Skeletal muscle satellite cell (primary cell): Measurements from ENCODE around the gene PRXL2C. TPM values are rescaled to one million over a fixed set of nuclear protein-coding genes. Genes with fewer than 3 reads are reported as not detected.
A peak's percentile ranks its signal among the peaks of the same experiment; 100 is the strongest.
"Not testable (repeated sequence)": the region's sequence is repeated elsewhere in the genome, so short reads cannot be mapped to it uniquely, and the experiment has no call there.

Experiments
- H3K27me3 ChIP-seq: 2 replicates; pipeline ENCODE4 v1.7.0; 2013; ENCODE audit warnings: low read length; ENCODE audit not compliant: control insufficient read depth, insufficient read depth
- H3K36me3 ChIP-seq: 2 replicates; pipeline ENCODE4 v1.7.0; 2013; ENCODE audit warnings: mild to moderate bottlenecking, control low read depth, low read length; ENCODE audit not compliant: insufficient read depth
- H3K4me1 ChIP-seq: 2 replicates; pipeline ENCODE4 v1.7.0; 2013; ENCODE audit warnings: low read length; ENCODE audit not compliant: control insufficient read depth, insufficient read depth
- H3K4me2 ChIP-seq: 2 replicates; pipeline ENCODE4 v1.7.0; 2013; ENCODE audit warnings: mild to moderate bottlenecking, low read length
- H3K4me3 ChIP-seq: 2 replicates; pipeline ENCODE4 v1.7.0; 2013; ENCODE audit warnings: low read length
- H3K9ac ChIP-seq: 2 replicates; pipeline ENCODE4 v1.7.0; 2013; ENCODE audit warnings: mild to moderate bottlenecking, low read depth, low read length, moderate library complexity
- H3K9me3 ChIP-seq: replicated peaks from 2 replicates; pipeline ENCODE4 v1.7.0; 2013; ENCODE audit warnings: mild to moderate bottlenecking, control low read depth, low read length
- total RNA-seq: library from RNA; depleted of rRNA; stranded (reverse); fragments of >200 nt; gene quantifications from 2 replicates; pipeline ENCODE4 v1.2.3, GENCODE V29; 2012; rRNA removed

Gene PRXL2C, protein sequence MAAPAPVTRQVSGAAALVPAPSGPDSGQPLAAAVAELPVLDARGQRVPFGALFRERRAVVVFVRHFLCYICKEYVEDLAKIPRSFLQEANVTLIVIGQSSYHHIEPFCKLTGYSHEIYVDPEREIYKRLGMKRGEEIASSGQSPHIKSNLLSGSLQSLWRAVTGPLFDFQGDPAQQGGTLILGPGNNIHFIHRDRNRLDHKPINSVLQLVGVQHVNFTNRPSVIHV
- total RNA-seq = 18.0 and 18.1 TPM in 2 replicates

DNA sequence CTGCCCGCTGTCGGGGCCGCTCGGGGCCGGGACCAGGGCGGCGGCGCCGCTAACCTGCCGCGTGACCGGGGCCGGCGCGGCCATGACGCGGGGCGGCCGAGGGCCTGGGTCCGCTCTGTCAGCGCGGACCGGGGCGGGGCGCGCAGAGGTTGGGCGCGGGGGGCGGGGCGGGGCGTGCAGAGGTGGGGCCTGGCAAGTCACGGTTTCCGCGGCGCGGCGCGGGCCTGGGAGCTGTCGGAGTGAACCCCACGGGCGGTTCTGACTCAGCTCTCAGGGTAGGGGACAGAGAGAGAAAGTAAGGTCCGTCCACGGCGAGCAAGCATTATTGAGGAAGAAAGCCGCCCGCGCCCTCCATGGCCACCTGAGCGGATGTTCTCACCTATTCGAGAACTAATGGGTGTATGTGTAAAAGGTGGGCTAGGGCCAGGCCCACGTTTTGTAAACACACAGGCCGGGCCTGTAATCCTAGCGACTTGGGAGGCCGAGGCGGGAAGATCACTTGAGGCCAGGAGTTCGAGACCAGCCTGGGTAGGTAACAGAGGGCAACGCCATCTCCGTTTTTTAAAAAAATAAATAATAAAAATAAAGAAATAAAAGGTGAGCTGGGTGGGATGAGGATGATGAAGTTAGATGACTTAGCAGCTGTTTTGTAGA, at the start of gene PRXL2C:
Gene PRXL2C, minus strand, starts transcription at position 120 of the 654 bp plus-strand sequence. Its CDS starts 36 bp downstream, at position 84.
- H3K36me3 ChIP-seq = peaks cover 12% of the 10 kb centered on the region
- H3K27me3 ChIP-seq = no peaks in the 10 kb centered on the region
- peak within 1 kb of the TSS; percentile 79 for H3K4me3 ChIP-seq
- H3K4me1 ChIP-seq = peaks cover 4% of the 10 kb centered on the region
- H3K9ac ChIP-seq = peak within 1 kb of the TSS; percentile 87
- no peaks in the 10 kb centered on the region for H3K9me3 ChIP-seq
- H3K4me2 ChIP-seq = peak within 1 kb of the TSS; percentile 91

DNA sequence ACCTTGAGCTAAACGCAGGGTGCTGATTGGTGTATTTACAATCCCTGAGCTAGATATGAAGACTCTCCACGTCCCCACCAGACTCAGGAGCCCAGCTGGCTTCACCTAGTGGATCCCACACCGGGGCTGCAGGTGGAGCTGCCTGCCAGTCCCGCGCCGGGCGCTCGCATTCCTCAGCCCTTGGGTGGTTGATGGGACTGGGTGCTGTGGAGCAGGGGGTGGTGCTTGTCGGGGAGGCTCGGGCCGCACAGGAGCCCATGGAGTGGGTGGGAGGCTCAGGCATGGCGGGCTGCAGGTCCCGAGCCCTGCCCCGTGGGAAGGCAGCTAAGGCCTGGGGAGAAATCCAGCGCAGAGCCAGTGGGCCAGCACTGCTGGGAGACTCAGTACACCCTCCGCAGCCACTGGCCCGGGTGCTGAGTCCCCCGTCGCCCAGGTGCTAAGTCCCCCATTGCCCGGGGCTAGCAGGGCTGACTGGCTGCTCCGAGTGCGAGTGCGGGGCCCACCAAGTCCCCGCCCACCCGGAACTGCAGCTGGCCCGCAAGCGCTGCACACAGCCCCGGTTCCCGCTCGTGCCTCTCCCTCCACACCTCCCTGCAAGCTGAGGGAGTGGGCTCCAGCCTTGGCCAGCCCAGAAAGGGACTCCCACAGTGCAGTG, 45.7 kb upstream of the PRXL2C start:
- not testable (repeated sequence) for H3K27me3 ChIP-seq, H3K4me3 ChIP-seq, H3K9ac ChIP-seq, H3K9me3 ChIP-seq, H3K4me2 ChIP-seq, H3K36me3 ChIP-seq, H3K4me1 ChIP-seq

DNA sequence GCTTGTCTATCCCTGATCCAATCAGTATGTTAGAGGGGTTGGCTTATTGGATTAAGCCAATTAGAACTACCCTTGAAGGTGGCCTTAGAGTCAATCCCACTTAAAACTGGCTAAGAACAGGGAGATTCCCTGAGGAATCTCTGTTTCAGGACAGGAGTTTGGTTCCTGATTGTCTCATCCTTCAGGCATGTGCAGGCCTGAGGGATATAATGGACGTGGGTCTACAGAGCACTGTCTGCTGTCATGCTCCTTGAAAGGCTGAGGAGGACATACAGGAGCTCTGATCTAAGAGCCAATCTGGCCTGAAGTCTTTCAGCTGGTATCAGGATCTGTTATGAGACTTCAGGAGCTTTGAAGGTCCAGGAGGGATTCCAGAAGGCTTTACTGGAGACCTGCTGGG, 36.2 kb upstream of the PRXL2C start:
- Histone ChIP-seq H3K4me1 (peaks cover 5% of the 10 kb centered on the region), H3K27me3 (peaks cover 10% of the 10 kb centered on the region), H3K36me3 (no peaks in the 10 kb centered on the region), H3K9me3 (no peaks in the 10 kb centered on the region), H3K4me3 (no peak overlapping the region), H3K4me2 (no peak overlapping the region), H3K9ac (no peak overlapping the region)

DNA sequence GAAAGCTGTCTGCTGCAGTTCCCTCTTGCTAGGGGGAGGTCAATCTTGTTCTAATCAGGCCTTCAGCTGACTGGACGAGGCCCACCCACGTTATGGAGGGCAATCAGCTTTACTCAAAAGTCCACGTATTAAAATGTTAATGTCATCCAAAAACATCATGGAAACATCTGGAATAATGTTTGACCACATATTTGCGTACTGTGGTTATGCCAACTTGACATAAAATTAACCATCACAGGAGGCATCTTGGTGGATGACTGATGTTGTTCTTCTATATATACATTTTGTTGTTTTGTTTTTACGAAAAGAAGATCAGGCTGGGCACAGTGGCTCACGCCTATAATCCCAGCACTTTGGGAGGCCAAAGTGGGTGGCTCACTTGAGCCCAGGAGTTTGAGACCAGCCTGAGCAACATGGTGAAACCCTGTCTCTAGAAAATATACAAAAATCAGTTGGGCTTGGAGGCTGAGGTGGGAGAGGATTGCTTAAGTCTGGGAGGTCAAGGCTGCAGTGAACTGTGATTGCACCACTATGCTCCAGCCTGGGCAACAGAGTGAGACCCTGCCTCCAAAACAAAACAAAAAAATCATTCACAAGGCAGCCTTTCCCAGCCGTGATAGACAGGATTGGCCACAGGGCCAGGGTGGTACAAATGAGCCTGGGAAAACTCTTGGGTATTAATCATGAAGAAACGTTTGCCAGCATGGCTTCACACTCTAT, 33.8 kb upstream of the PRXL2C start:
- no peak overlapping the region for H3K9ac ChIP-seq
- no peak overlapping the region for H3K4me2 ChIP-seq
- H3K27me3 ChIP-seq = peaks cover 10% of the 10 kb centered on the region
- peaks cover 5% of the 10 kb centered on the region for H3K4me1 ChIP-seq
- no peaks in the 10 kb centered on the region for H3K36me3 ChIP-seq
- no peak overlapping the region for H3K4me3 ChIP-seq
- H3K9me3 ChIP-seq = no peaks in the 10 kb centered on the region

DNA sequence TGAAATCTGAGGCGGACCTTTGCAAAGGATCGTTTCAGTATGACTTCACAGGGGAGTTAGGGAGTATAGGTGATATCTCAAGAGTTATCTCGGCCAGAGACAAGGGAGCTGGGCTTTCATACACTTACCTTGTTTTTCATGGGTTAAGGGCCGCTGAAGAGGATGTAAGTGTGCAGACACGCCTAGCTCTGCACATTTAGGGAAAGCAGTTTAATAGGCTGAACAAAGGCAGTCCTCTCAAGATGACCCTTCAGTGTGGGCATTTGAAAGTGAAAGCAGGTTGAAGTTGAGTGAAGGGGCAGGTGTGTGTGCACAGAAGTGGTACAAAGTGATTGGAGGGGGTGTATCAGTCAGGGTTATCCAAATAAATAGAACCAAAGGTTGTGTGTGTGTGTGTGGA, 33.1 kb upstream of the PRXL2C start:
- H3K4me3 ChIP-seq = no peak overlapping the region
- H3K9ac ChIP-seq = no peak overlapping the region
- H3K36me3 ChIP-seq = no peaks in the 10 kb centered on the region
- no peaks in the 10 kb centered on the region for H3K9me3 ChIP-seq
- peaks cover 5% of the 10 kb centered on the region for H3K4me1 ChIP-seq
- no peak overlapping the region for H3K4me2 ChIP-seq
- H3K27me3 ChIP-seq = peaks cover 10% of the 10 kb centered on the region

DNA sequence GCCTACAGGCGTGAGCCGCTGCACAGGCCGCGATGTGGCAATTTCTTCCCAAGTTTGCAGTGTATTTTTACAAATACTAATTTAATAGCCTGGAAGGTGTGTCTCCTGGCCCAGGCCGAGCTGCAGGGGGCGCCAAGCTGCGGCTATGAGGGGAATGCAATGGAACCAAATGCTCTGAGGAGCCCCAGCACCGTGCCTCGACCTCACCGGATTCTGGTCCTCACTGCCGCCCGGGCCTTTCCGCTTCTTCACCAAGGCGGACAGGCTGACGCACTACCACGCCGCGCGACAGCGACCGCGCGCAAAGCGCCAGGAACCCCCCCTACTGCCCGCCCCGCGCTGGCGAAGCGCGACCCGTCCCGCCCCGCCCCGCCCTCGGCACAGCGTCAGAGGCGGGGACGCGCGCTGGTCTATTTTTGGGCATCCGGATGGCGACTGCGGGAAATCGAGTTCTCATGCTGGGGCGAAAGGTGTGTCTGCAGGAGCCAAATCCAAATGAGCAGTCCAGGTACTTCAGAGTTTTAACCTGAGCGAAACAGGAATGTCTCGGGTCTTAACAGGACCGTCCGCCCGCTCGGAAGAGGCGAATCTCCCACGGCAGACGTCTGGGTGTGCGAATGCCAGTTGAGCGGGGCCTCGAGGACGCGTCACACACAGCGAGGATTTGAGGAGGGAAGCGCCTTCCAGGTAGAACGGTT, 31.7 kb upstream of the PRXL2C start:
- Histone ChIP-seq H3K4me1 (peaks cover 5% of the 10 kb centered on the region), H3K36me3 (no peaks in the 10 kb centered on the region), H3K4me3 (peak overlapping the region; percentile 71), H3K27me3 (peaks cover 10% of the 10 kb centered on the region), H3K4me2 (peak overlapping the region; percentile 82), H3K9me3 (no peaks in the 10 kb centered on the region), H3K9ac (peak overlapping the region; percentile 62)

DNA sequence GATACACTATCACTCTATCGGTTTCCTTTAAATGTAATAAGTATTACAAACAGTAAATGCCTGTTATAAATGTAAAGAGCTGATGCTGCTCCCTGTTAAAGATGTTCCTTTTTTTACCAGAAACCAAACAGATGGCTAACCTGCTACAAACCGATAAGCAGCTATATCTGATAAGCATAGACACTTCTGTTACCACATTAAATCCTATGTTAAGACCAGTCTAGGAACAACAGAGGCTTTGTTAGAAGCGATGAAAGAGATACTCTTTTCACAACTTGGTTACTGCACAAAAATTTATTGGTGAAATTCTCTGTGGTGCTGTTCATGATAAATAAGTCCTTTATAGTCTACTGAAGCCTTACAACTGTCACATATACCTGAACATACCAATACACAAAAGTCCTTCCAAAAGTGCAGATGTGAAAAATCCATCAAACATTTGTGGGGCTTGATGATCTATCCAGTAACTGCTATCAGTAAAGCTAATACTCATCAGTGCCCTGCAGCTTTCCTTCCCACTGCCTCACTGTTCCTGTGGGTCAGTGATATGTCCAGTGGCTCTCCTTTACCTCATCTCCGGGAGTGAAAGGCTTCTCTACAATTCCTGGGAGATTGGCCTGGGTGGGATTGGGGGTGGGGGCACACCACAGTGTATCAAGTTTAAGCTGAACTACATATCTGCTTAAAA, 25.8 kb upstream of the PRXL2C start:
- H3K36me3 ChIP-seq = no peaks in the 10 kb centered on the region
- no peak overlapping the region for H3K4me2 ChIP-seq
- no peak overlapping the region for H3K9ac ChIP-seq

DNA sequence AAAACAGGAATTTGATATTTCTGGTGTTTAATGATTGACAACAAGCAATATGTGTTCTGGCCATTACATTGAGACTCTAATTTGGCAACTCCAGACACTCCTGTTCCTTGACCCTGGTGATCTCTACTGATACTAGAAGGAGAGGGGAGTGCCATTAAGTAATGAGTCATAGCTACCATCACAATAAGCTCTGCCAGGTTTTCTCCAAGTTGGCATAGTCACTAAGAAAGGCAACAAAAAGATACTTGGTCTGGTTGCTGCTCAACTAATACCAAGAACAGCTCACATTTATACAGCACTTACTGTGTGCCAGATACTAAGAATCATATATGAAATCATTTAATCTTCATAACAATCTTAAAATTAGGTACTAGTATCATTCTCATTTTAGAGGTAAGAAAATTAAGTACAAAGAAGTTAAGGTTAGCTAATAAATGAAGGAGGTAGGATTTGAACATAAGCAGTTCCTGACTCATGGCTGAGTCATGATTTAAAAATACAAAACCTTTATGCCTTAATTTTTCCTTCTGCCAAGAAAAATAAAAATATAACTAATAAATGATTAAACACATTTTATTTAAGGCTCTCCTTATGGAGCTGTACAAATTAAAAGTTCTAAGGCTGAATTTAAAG, 19.9 kb upstream of the PRXL2C start:
- H3K27me3 ChIP-seq = peaks cover 3% of the 10 kb centered on the region
- H3K9ac ChIP-seq = no peak overlapping the region
- H3K4me2 ChIP-seq = peak overlapping the region; percentile 32
- peaks cover 16% of the 10 kb centered on the region for H3K4me1 ChIP-seq
- H3K4me3 ChIP-seq = no peak overlapping the region
- H3K9me3 ChIP-seq = no peaks in the 10 kb centered on the region
- no peaks in the 10 kb centered on the region for H3K36me3 ChIP-seq

More for the DNA sequence above, 25.8 kb upstream of the PRXL2C start:
- H3K4me3 ChIP-seq = no peak overlapping the region
- no peaks in the 10 kb centered on the region for H3K9me3 ChIP-seq
- peaks cover 3% of the 10 kb centered on the region for H3K27me3 ChIP-seq
- H3K4me1 ChIP-seq = no peaks in the 10 kb centered on the region

DNA sequence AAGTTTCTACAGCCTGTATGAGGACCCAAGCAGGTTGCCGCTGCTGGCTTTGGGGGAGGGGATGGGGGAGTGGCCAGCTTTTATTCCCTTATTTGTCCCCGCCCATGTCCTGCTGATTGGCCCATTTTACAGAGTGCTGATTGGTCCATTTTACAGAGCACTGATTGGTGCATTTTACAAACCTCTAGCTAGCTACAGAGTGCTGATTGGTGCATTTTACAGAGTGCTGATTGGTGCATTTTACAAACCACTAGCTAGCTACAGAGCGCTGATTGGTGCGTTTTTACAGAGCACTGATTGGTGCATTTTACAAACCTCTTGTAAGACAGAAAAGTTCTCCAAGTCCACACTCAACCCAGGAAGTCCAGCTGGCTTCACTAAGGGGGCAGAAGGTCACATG, 18.7 kb upstream of the PRXL2C start:
- not testable (repeated sequence) for H3K27me3 ChIP-seq, H3K4me3 ChIP-seq, H3K9ac ChIP-seq, H3K9me3 ChIP-seq, H3K36me3 ChIP-seq, H3K4me2 ChIP-seq
- peaks cover 16% of the 10 kb centered on the region for H3K4me1 ChIP-seq

DNA sequence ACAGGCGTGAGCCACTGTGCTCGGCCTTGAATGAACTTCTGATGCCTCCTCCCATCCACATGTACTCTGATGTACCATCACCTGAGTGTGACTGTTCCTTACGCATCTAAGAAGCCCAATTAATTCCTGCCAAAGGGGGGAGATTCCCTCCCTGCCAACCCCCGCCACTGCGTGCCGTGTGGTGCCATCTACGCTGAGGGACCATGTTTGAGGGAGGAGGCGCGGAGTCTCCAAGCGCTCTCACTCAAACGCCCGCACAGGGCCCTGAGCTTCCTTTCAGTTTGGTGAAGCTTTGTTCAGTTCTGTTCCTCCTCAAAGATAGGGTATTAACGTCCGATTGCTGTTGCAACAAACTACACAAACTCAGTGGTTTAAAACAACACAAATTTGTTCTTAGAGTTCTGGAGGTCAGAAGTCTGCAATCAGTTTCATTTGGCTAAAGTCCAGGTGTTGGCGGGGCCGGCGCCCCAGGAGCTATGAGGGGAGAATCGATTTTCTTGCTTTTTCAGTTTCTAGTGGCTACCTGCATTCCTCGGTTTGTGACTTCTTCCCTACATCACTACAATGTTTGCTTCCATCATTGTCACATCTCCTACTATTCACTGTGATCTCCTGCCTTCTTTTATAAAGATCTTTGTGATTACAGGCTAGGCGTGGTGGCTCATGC, 13.9 kb upstream of the PRXL2C start:
- no peaks in the 10 kb centered on the region for H3K27me3 ChIP-seq
- no peak overlapping the region for H3K4me3 ChIP-seq
- H3K36me3 ChIP-seq = no peaks in the 10 kb centered on the region
- no peaks in the 10 kb centered on the region for H3K9me3 ChIP-seq
- no peak overlapping the region for H3K9ac ChIP-seq
- no peaks in the 10 kb centered on the region for H3K4me1 ChIP-seq
- no peak overlapping the region for H3K4me2 ChIP-seq
